Memory B cell (primary cell): ENCODE data around the gene DIAPH2.

ENCODE experiments used
- ATAC-seq: fragments of 150-1000 bp; cut with Tn5 transposase; 2 replicates; pipeline ENCODE4 v1.10.0; 2021; ENCODE audit warnings: low read depth, mild to moderate bottlenecking, moderate library complexity
- DNase-seq, 2 donors: peaks; one replicate each; pipeline ENCODE4 v3.0.0; 2022; ENCODE audit warnings: low spot score in 2 of 2
- H3K27ac Mint-ChIP-seq: one replicate; pipeline ENCODE4 v1.8.0; 2022; ENCODE audit warnings: mild to moderate bottlenecking, moderate library complexity, mixed read lengths
- H3K27me3 Mint-ChIP-seq: one replicate; pipeline ENCODE4 v1.8.0; 2022; ENCODE audit warnings: mixed read lengths
- H3K36me3 Mint-ChIP-seq: one replicate; pipeline ENCODE4 v1.8.0; 2022; ENCODE audit warnings: mild to moderate bottlenecking, mixed read lengths
- H3K4me1 Mint-ChIP-seq: one replicate; pipeline ENCODE4 v1.8.0; 2022; ENCODE audit warnings: mixed read lengths
- H3K4me3 Mint-ChIP-seq: one replicate; pipeline ENCODE4 v1.8.0; 2022; ENCODE audit warnings: mild to moderate bottlenecking, moderate library complexity, mixed read lengths
- H3K9me3 Mint-ChIP-seq: one replicate; pipeline ENCODE4 v1.8.0; 2022; ENCODE audit warnings: mixed read lengths

DIAPH2 gene

GRCh38 chrX:97322401-97322800, 637.8 kb downstream of the DIAPH2 start:
- Mint-ChIP-seq H3K27me3 (no peaks in the 10 kb centered on the region), H3K36me3 (no peaks in the 10 kb centered on the region), H3K27ac (no peak overlapping the region), H3K4me1 (peaks cover 2% of the 10 kb centered on the region), H3K4me3 (no peak overlapping the region), H3K9me3 (no peaks in the 10 kb centered on the region)
- ATAC-seq: no peak
- DNase-seq: no peak

GRCh38 chrX:97326456-97326855, 641.8 kb downstream of the DIAPH2 start:
- H3K27me3 Mint-ChIP-seq: no peaks in the 10 kb centered on the region
- H3K36me3 Mint-ChIP-seq: no peaks in the 10 kb centered on the region
- no peaks in the 10 kb centered on the region for H3K9me3 Mint-ChIP-seq
- H3K4me1 Mint-ChIP-seq: peaks cover 2% of the 10 kb centered on the region
- H3K27ac Mint-ChIP-seq: no peak overlapping the region
- peak; percentile 49 for ATAC-seq
- H3K4me3 Mint-ChIP-seq: no peak overlapping the region
- DNase-seq: no peak

DNA sequence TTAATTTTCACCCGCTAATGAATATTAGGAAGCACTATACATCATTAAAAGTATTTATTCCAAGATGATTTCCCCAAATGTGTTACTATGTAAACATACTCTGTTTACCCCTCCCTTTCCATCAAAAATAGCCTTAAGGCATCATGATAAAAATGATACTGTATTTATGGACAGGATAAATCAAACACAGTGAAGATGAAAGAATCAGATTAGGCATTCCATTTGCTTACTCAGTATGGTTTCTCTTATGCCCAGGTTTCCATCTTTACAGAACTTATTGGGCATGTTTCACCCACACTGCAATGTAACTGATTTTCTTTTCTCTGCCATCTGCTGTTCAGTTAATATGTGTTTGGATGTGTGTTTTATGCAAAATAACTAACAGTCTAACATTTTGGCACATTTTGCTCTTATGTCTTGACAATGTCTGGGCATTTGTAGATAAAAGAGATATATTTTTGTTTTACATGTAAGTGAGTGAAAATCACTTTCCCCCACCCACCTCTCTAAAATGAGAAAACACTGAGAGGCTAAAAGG, 644.3 kb downstream of the DIAPH2 start:
- Mint-ChIP-seq H3K4me1 (peaks cover 5% of the 10 kb centered on the region), H3K9me3 (no peaks in the 10 kb centered on the region), H3K27ac (no peak overlapping the region), H3K4me3 (no peak overlapping the region), H3K36me3 (peaks cover 2% of the 10 kb centered on the region), H3K27me3 (no peaks in the 10 kb centered on the region)
- no peak for ATAC-seq
- DNase-seq: no peak

DNA sequence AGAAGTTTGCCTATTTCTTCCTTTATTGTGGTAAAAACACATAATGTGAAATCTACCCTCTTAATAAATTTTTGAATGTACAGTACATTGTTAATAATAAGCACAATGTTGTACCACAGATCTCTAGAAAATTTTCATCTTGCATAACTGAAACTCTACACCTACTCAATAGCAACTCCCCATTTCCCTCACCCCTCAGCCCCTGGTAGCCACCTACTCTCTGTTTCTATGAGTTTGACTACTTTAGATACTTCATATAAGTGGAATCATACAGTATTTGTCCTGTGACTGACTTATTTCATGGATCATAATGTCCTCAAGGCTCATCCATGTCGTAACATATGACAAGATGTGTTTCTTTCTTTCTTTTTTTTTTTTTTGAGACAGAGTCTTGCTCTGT, 645.5 kb downstream of the DIAPH2 start:
- H3K4me3 Mint-ChIP-seq: no peak overlapping the region
- peaks cover 5% of the 10 kb centered on the region for H3K4me1 Mint-ChIP-seq
- no peak for DNase-seq
- peaks cover 2% of the 10 kb centered on the region for H3K36me3 Mint-ChIP-seq
- ATAC-seq: no peak
- no peaks in the 10 kb centered on the region for H3K27me3 Mint-ChIP-seq
- H3K27ac Mint-ChIP-seq: peak overlapping the region; percentile 51
- H3K9me3 Mint-ChIP-seq: no peaks in the 10 kb centered on the region

- Mint-ChIP-seq H3K4me3 (no peak overlapping the region), H3K9me3 (no peaks in the 10 kb centered on the region), H3K27me3 (no peaks in the 10 kb centered on the region), H3K36me3 (peaks cover 5% of the 10 kb centered on the region), H3K27ac (no peak overlapping the region), H3K4me1 (peaks cover 3% of the 10 kb centered on the region)
- DNase-seq (no peak), ATAC-seq (no peak)
Observed at GRCh38 chrX:97332963-97333362, 648.3 kb downstream of the DIAPH2 start.

DNA sequence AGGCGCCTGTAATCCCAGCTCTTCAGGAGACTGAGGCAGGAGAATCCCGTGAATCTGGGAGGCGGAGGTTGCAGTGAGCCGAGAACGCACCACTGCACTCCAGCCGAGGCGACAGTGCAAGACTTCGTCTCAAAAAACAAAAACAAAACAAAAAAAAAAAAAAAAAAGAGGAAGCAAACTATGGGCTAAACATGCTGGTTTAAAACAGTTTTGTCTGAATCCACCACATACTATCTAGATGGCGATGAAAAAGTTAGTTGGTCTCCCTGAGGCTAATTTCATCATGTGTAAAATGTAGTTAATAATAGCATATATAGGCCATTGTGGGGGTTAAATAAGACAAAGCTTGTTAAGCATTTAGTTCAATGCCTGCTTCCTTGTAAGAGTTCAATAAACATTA, 650.2 kb downstream of the DIAPH2 start:
- H3K27ac Mint-ChIP-seq: no peak overlapping the region
- ATAC-seq (peak; percentile 41), DNase-seq (no peak)
- H3K36me3 Mint-ChIP-seq: peaks cover 5% of the 10 kb centered on the region
- no peak overlapping the region for H3K4me3 Mint-ChIP-seq
- H3K4me1 Mint-ChIP-seq: peaks cover 3% of the 10 kb centered on the region
- H3K27me3 Mint-ChIP-seq: no peaks in the 10 kb centered on the region
- no peaks in the 10 kb centered on the region for H3K9me3 Mint-ChIP-seq

GRCh38 chrX:97344724-97345123, 660.1 kb downstream of the DIAPH2 start:
- DNase-seq: no peak
- H3K9me3 Mint-ChIP-seq: no peaks in the 10 kb centered on the region
- no peak for ATAC-seq
- no peak overlapping the region for H3K4me3 Mint-ChIP-seq
- H3K36me3 Mint-ChIP-seq: no peaks in the 10 kb centered on the region
- H3K4me1 Mint-ChIP-seq: peaks cover 5% of the 10 kb centered on the region
- no peak overlapping the region for H3K27ac Mint-ChIP-seq
- no peaks in the 10 kb centered on the region for H3K27me3 Mint-ChIP-seq

GRCh38 chrX:97358941-97359340, 674.3 kb downstream of the DIAPH2 start:
- no peaks in the 10 kb centered on the region for H3K9me3 Mint-ChIP-seq
- H3K4me1 Mint-ChIP-seq: peaks cover 3% of the 10 kb centered on the region
- DNase-seq: no peak
- H3K27ac Mint-ChIP-seq: no peak overlapping the region
- ATAC-seq: no peak
- H3K27me3 Mint-ChIP-seq: no peaks in the 10 kb centered on the region
- peaks cover 2% of the 10 kb centered on the region for H3K36me3 Mint-ChIP-seq
- no peak overlapping the region for H3K4me3 Mint-ChIP-seq

- Mint-ChIP-seq H3K4me3 (no peak overlapping the region), H3K4me1 (no peaks in the 10 kb centered on the region), H3K36me3 (peaks cover 4% of the 10 kb centered on the region), H3K9me3 (no peaks in the 10 kb centered on the region), H3K27me3 (no peaks in the 10 kb centered on the region), H3K27ac (no peak overlapping the region)
- ATAC-seq: no peak
- DNase-seq: no peak
Observed at GRCh38 chrX:97363843-97364242, 679.2 kb downstream of the DIAPH2 start.

DNA sequence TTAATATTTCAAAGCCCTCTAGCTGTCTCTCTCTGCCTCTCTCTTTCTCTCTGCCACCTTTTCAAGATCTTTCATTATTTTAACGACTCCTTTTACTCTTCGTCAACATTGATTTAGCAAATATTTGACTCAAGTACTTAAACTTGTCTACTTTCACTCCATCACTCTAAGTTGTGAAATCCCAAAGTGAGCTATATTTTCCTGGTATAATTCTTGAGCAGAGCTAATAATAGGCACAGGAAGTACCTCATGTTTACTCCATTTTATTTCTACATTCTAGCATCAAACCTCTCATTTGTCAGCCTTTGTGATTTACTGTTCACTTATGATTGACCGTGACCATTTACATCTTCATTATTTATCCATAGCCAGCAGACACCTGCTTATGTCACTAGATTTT, 681.6 kb downstream of the DIAPH2 start:
- no peaks in the 10 kb centered on the region for H3K27me3 Mint-ChIP-seq
- ATAC-seq (no peak), DNase-seq (no peak)
- no peaks in the 10 kb centered on the region for H3K4me1 Mint-ChIP-seq
- H3K9me3 Mint-ChIP-seq: no peaks in the 10 kb centered on the region
- H3K4me3 Mint-ChIP-seq: no peak overlapping the region
- H3K36me3 Mint-ChIP-seq: peaks cover 4% of the 10 kb centered on the region
- H3K27ac Mint-ChIP-seq: no peak overlapping the region

DNA sequence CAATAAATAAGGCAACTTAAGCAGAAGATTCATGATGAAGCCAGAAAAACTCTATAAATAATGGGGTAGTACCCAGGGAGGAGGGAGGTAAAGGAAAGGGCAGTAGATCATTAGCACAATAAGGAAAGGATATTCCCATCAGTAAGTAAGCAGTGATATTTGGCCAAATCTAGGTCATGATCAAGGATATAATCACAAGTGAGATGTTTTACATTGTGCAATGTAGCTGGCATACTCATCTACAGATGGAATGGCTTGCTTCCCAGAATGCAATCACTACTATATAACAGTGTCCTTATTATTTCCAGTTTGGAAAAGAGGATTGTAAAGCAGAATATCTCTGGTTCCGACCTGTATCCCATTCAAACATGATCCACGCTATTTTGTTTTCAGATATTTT, 682.5 kb downstream of the DIAPH2 start:
- Mint-ChIP-seq H3K4me3 (no peak overlapping the region), H3K27me3 (no peaks in the 10 kb centered on the region), H3K36me3 (peaks cover 5% of the 10 kb centered on the region), H3K9me3 (no peaks in the 10 kb centered on the region), H3K4me1 (no peaks in the 10 kb centered on the region), H3K27ac (no peak overlapping the region)
- DNase-seq (no peak), ATAC-seq (no peak)

- Mint-ChIP-seq H3K4me1 (peaks cover 4% of the 10 kb centered on the region), H3K27me3 (no peaks in the 10 kb centered on the region), H3K4me3 (no peak overlapping the region), H3K36me3 (peaks cover 10% of the 10 kb centered on the region), H3K27ac (no peak overlapping the region), H3K9me3 (no peaks in the 10 kb centered on the region)
- ATAC-seq (no peak), DNase-seq (no peak)
Observed at GRCh38 chrX:97369947-97370346, 685.3 kb downstream of the DIAPH2 start.

DNA sequence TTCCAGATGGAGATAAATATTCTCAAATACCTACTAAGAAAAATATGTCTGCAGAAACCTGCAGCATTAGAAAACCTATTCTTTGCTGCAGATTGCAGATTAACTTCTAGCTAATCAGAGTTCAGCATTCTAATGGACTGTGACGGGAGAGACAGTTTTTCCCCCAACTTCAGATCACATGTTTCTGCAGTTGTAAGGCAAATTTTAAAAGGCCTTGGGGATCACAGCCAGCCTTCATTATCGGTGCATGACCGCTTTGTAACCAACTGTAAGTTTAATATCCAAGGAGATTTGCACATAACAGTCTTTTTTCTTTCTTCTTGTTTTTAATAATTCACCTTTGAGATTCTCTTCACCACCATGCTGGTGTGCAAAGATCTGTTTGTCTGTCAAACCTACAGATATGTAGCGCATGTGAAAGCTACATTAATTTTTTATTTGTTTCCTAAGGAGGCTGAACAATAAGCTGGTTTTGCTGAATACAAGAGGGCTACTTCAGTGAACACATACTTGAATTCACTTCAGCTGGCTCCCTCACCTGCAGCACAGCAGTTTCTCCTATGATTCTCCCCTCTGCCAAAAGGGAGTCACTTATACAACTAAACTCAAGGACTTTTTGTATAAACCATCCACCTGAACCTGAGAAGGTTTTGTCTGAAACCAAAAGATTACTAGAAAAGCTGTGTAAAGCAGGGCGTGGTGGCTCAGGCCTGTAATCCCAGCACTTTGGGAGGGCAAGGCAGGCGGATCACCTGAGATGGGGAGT, 687.5 kb downstream of the DIAPH2 start:
- Mint-ChIP-seq H3K36me3 (peaks cover 9% of the 10 kb centered on the region), H3K27ac (no peak overlapping the region), H3K9me3 (no peaks in the 10 kb centered on the region), H3K27me3 (no peaks in the 10 kb centered on the region), H3K4me1 (peaks cover 4% of the 10 kb centered on the region), H3K4me3 (no peak overlapping the region)
- DNase-seq (no peak), ATAC-seq (no peak)

DNA sequence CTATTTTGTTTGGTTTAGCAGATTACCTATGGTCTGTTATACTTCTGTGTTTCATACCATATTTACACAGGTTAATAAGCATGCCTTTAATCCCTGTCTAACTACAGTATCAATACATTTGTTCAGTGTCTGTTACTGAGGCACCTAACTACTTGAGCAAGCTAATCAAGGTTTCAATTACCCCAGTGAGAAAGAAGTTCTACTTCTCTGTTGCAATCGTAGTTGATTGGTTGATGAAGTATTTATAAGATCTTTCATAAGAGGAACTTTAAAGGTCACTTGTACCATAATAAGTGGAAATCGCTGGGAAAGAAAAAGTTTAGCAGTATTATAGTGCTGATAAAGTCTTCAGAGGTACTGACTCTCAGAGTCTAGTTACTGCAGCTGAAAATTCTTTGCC, 689.6 kb downstream of the DIAPH2 start:
- H3K9me3 Mint-ChIP-seq: no peaks in the 10 kb centered on the region
- ATAC-seq: no peak
- no peak for DNase-seq
- H3K27me3 Mint-ChIP-seq: no peaks in the 10 kb centered on the region
- peaks cover 11% of the 10 kb centered on the region for H3K36me3 Mint-ChIP-seq
- peaks cover 4% of the 10 kb centered on the region for H3K4me1 Mint-ChIP-seq
- H3K27ac Mint-ChIP-seq: no peak overlapping the region
- H3K4me3 Mint-ChIP-seq: no peak overlapping the region

GRCh38 chrX:97380200-97380599, 695.6 kb downstream of the DIAPH2 start:
- no peak for ATAC-seq
- no peak for DNase-seq
- Mint-ChIP-seq H3K36me3 (peaks cover 10% of the 10 kb centered on the region), H3K9me3 (no peaks in the 10 kb centered on the region), H3K4me1 (no peaks in the 10 kb centered on the region), H3K27ac (no peak overlapping the region), H3K4me3 (no peak overlapping the region), H3K27me3 (no peaks in the 10 kb centered on the region)
